ENCODE data around the gene RPLP2. TPM values are rescaled to one million over a fixed set of nuclear protein-coding genes. Genes with fewer than 3 reads are reported as not detected.

The RPLP2 gene
- total RNA-seq, 1 donor from 2014 or later: 232 TPM

- no peak for DNase-seq
Measured at GRCh38 chr11:792535-792821, 17.3 kb upstream of the RPLP2 start.

GRCh38 chr11:792873-793272 is 16.9 kb upstream of the RPLP2 start:
- DNase-seq: no peak

GRCh38 chr11:793556-793955 is 16.2 kb upstream of the RPLP2 start:
- DNase-seq: no peak

- no peak for DNase-seq
Measured at GRCh38 chr11:794013-794765, 15.6 kb upstream of the RPLP2 start.

- DNase-seq: no peak
Measured at GRCh38 chr11:794766-795633, 14.8 kb upstream of the RPLP2 start.

GRCh38 chr11:795634-796564 is 13.9 kb upstream of the RPLP2 start:
- peak; percentile 74 for DNase-seq

GRCh38 chr11:796565-797295 is 13.0 kb upstream of the RPLP2 start:
- no peak for DNase-seq

- peak; percentile 77 for DNase-seq
Measured at GRCh38 chr11:797296-798092, 12.3 kb upstream of the RPLP2 start.

GRCh38 chr11:798093-798713 is 11.6 kb upstream of the RPLP2 start, which contains the start of gene SLC25A22:
SLC25A22 (minus strand) TSS chr11:798281; CDS start chr11:795006, 3,275 bp downstream.
- DNase-seq: peak; percentile 88

GRCh38 chr11:799641-800316 is 10.0 kb upstream of the RPLP2 start:
- DNase-seq: no peak

- DNase-seq: no peak
Measured at GRCh38 chr11:800473-800872, 9.3 kb upstream of the RPLP2 start.

GRCh38 chr11:801097-801780 is 8.5 kb upstream of the RPLP2 start:
- no peak for DNase-seq

- DNase-seq: no peak
Measured at GRCh38 chr11:802018-802617, 7.6 kb upstream of the RPLP2 start.

GRCh38 chr11:802693-803466 is 6.9 kb upstream of the RPLP2 start:
- DNase-seq: no peak

- DNase-seq: no peak
Measured at GRCh38 chr11:803467-803742, 6.4 kb upstream of the RPLP2 start.

GRCh38 chr11:803770-804598 is 5.8 kb upstream of the RPLP2 start:
- DNase-seq: no peak

GRCh38 chr11:804599-804964 is 5.2 kb upstream of the RPLP2 start:
- DNase-seq: no peak
